HepG2 (cell line): ENCODE results near the gene NUP85. TPM values are rescaled to one million over a fixed set of nuclear protein-coding genes. Genes with fewer than 3 reads are reported as not detected.

Source experiments
- AHDC1 ChIP-seq: sonication (generic); formaldehyde crosslinking; IDR thresholded peaks from 2 replicates; pipeline ENCODE4 v1.5.1; 2020; ENCODE audit warnings: mild to moderate bottlenecking, missing genetic modification reagents, borderline replicate concordance
- CENPT ChIP-seq: sonication (generic); formaldehyde crosslinking; IDR thresholded peaks from 2 replicates; pipeline ENCODE4 v1.8.0; 2022; ENCODE audit warnings: low read depth, mild to moderate bottlenecking, moderate library complexity, missing genetic modification reagents
- HOXD1 ChIP-seq: sonication (generic); formaldehyde crosslinking; IDR thresholded peaks from 2 replicates; pipeline ENCODE4 v1.5.0; 2020; ENCODE audit warnings: missing genetic modification reagents
- KAT8 ChIP-seq: IDR thresholded peaks from 2 replicates; pipeline ENCODE4 v1.6.1; 2016; ENCODE audit warnings: missing genetic modification reagents, missing compliant biosample characterization
- KLF12 ChIP-seq: sonication (generic); formaldehyde crosslinking; IDR thresholded peaks from 2 replicates; pipeline ENCODE4 v1.4.0; 2020; ENCODE audit warnings: missing genetic modification reagents, borderline replicate concordance
- KMT2A ChIP-seq: sonication (generic); formaldehyde crosslinking; IDR thresholded peaks from 2 replicates; pipeline ENCODE4 v1.4.0; 2020; ENCODE audit warnings: missing genetic modification reagents
- NPAS2 ChIP-seq: sonication (generic); formaldehyde crosslinking; IDR thresholded peaks from 2 replicates; pipeline ENCODE4 v1.8.0; 2022; ENCODE audit warnings: mild to moderate bottlenecking, missing genetic modification reagents, borderline replicate concordance
- SMAD3 ChIP-seq: sonication (generic); formaldehyde crosslinking; IDR thresholded peaks from 2 replicates; pipeline ENCODE4 v1.4.0; 2020; ENCODE audit warnings: missing genetic modification reagents
- ZNF224 ChIP-seq: sonication (generic); formaldehyde crosslinking; IDR thresholded peaks from 2 replicates; pipeline ENCODE4 v1.5.0; 2020; ENCODE audit warnings: mild to moderate bottlenecking, missing genetic modification reagents
- ZNF558 ChIP-seq: sonication (generic); formaldehyde crosslinking; IDR thresholded peaks from 2 replicates; pipeline ENCODE4 v1.9.0; 2022; ENCODE audit warnings: mild to moderate bottlenecking, missing genetic modification reagents, borderline replicate concordance
- ZNF766 ChIP-seq: sonication (generic); formaldehyde crosslinking; IDR thresholded peaks from 2 replicates; pipeline ENCODE4 v1.5.0; 2020; ENCODE audit warnings: missing genetic modification reagents, borderline replicate concordance
- polyA plus RNA-seq, 8 experiments: library from polyadenylated mRNA; depleted of rRNA in 3 of 8; stranded (reverse) in 7 of 8; unstranded in 1 of 8; fragments of >200 nt; fragmentation: Illumina TruSeq in 4 of 8; extraction: Trizol in 4 of 8; gene quantifications; 2 replicates each; pipeline versions ENCODE4 v1.2.1 to v1.2.3, GENCODE V29; 2011 to 2016; ENCODE audit warnings: low read depth in 4 of 8, missing spikeins in 1 of 8, mixed read lengths in 1 of 8; ENCODE audit not compliant: insufficient read depth in 1 of 8
- total RNA-seq, 5 experiments: library from RNA; depleted of rRNA; stranded (reverse); fragments of >200 nt; fragmentation: Illumina TruSeq; extraction: Trizol; gene quantifications; 2 replicates each; pipeline ENCODE4 v1.2.3, GENCODE V29; 2016; ENCODE audit warnings: low read depth in 1 of 5
- TF ChIP-seq, protein P1 (sequence below): sonication (generic); formaldehyde crosslinking; IDR thresholded peaks from 2 replicates; pipeline ENCODE4 v1.9.0; 2022; ENCODE audit warnings: missing genetic modification reagents, mild to moderate bottlenecking, borderline replicate concordance
- TF ChIP-seq, protein P2 (sequence below): sonication (generic); formaldehyde crosslinking; conservative IDR thresholded peaks from 2 replicates; pipeline ENCODE4 v1.4.0; 2020; ENCODE audit warnings: missing genetic modification reagents
- TF ChIP-seq, protein P3 (sequence below): sonication (generic); formaldehyde crosslinking; IDR thresholded peaks from 2 replicates; pipeline ENCODE4 v1.4.0; 2020; ENCODE audit warnings: mild to moderate bottlenecking, missing genetic modification reagents, borderline replicate concordance
- TF ChIP-seq, protein P4 (sequence below): sonication (generic); formaldehyde crosslinking; IDR thresholded peaks from 2 replicates; pipeline ENCODE4 v1.8.0; 2022; ENCODE audit warnings: missing genetic modification reagents, mild to moderate bottlenecking, inconsistent platforms, borderline replicate concordance
- TF ChIP-seq, protein P5 (sequence below): sonication (generic); formaldehyde crosslinking; IDR thresholded peaks from 2 replicates; pipeline ENCODE4 v1.5.0; 2020; ENCODE audit warnings: missing genetic modification reagents, mild to moderate bottlenecking, borderline replicate concordance

NUP85 gene
- total and polyA plus RNA-seq, 2 of the 13 experiments (the other 11 are each of a cell fraction or from before 2014, with no cell fraction given) = 89.1 to 124 TPM

GRCh38 chr17:75238684-75239191, 33.3 kb downstream of the NUP85 start (continued):
- TF ChIP-seq, protein P1, sequence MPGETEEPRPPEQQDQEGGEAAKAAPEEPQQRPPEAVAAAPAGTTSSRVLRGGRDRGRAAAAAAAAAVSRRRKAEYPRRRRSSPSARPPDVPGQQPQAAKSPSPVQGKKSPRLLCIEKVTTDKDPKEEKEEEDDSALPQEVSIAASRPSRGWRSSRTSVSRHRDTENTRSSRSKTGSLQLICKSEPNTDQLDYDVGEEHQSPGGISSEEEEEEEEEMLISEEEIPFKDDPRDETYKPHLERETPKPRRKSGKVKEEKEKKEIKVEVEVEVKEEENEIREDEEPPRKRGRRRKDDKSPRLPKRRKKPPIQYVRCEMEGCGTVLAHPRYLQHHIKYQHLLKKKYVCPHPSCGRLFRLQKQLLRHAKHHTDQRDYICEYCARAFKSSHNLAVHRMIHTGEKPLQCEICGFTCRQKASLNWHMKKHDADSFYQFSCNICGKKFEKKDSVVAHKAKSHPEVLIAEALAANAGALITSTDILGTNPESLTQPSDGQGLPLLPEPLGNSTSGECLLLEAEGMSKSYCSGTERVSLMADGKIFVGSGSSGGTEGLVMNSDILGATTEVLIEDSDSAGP (CRISPR knock-in tag) = peak; percentile 44; the same call in 1 of the 2 replicates
- no peak for TF ChIP-seq AHDC1 (CRISPR knock-in tag)
- TF ChIP-seq HOXD1 (CRISPR knock-in tag) = no peak
- TF ChIP-seq CENPT = no peak
- TF ChIP-seq SMAD3 (CRISPR knock-in tag) = no peak
- no peak for TF ChIP-seq ZNF766 (CRISPR knock-in tag)
- no peak for TF ChIP-seq ZNF224 (CRISPR knock-in tag)
- TF ChIP-seq, protein P2, sequence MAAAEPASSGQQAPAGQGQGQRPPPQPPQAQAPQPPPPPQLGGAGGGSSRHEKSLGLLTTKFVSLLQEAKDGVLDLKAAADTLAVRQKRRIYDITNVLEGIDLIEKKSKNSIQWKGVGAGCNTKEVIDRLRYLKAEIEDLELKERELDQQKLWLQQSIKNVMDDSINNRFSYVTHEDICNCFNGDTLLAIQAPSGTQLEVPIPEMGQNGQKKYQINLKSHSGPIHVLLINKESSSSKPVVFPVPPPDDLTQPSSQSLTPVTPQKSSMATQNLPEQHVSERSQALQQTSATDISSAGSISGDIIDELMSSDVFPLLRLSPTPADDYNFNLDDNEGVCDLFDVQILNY (CRISPR knock-in tag) = no peak
- TF ChIP-seq, protein P3, sequence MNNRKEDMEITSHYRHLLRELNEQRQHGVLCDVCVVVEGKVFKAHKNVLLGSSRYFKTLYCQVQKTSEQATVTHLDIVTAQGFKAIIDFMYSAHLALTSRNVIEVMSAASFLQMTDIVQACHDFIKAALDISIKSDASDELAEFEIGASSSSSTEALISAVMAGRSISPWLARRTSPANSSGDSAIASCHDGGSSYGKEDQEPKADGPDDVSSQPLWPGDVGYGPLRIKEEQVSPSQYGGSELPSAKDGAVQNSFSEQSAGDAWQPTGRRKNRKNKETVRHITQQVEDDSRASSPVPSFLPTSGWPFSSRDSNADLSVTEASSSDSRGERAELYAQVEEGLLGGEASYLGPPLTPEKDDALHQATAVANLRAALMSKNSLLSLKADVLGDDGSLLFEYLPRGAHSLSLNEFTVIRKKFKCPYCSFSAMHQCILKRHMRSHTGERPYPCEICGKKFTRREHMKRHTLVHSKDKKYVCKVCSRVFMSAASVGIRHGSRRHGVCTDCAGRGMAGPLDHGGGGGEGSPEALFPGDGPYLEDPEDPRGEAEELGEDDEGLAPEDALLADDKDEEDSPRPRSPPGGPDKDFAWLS (CRISPR knock-in tag) = no peak
- no peak for TF ChIP-seq ZNF558
- TF ChIP-seq, protein P4, sequence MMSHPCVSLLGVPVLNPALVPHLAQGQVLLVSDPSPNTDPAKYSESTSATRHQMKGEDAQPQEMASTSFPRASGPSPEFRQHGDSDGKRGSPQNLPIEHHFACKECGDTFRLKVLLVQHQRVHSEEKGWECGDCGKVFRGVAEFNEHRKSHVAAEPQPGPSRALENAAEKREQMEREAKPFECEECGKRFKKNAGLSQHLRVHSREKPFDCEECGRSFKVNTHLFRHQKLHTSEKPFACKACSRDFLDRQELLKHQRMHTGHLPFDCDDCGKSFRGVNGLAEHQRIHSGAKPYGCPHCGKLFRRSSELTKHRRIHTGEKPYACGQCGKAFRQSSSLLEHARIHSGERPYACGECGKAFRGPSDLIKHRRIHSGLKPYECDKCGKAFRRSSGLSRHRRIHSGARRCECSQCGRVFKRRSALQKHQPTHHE (CRISPR knock-in tag) = no peak
- no peak for TF ChIP-seq KAT8 (CRISPR knock-in tag)
- TF ChIP-seq, protein P5, sequence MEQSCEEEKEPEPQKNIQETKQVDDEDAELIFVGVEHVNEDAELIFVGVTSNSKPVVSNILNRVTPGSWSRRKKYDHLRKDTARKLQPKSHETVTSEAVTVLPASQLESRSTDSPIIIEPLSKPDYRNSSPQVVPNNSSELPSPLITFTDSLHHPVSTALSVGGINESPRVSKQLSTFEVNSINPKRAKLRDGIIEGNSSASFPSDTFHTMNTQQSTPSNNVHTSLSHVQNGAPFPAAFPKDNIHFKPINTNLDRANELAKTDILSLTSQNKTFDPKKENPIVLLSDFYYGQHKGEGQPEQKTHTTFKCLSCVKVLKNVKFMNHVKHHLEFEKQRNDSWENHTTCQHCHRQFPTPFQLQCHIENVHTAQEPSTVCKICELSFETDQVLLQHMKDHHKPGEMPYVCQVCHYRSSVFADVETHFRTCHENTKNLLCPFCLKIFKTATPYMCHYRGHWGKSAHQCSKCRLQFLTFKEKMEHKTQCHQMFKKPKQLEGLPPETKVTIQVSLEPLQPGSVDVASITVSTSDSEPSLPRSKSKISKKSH (CRISPR knock-in tag) = peak; percentile 61; the same call in 1 of the 2 replicates
- TF ChIP-seq NPAS2 = no peak
- TF ChIP-seq KLF12 (CRISPR knock-in tag) = no peak
- TF ChIP-seq KMT2A (CRISPR knock-in tag) = no peak
